BLaER1 (cell line): Measurements from ENCODE around the gene PARP3.

Experiments
- H3K27ac ChIP-seq: shearing (Covaris generic); formaldehyde crosslinking; 2 replicates; pipeline ENCODE4 v1.8.1; 2022
- H3K27me3 ChIP-seq: shearing (Covaris generic); formaldehyde crosslinking; 2 replicates; pipeline ENCODE4 v1.8.1; 2022
- H3K36me3 ChIP-seq: shearing (Covaris generic); formaldehyde crosslinking; 2 replicates; pipeline ENCODE4 v1.8.1; 2022
- H3K4me1 ChIP-seq: shearing (Covaris generic); formaldehyde crosslinking; 2 replicates; pipeline ENCODE4 v1.8.1; 2022
- H3K4me2 ChIP-seq: shearing (Covaris generic); formaldehyde crosslinking; 2 replicates; pipeline ENCODE4 v1.8.1; 2022
- H3K4me3 ChIP-seq: shearing (Covaris generic); formaldehyde crosslinking; 2 replicates; pipeline ENCODE4 v1.8.1; 2022
- H3K9ac ChIP-seq: shearing (Covaris generic); formaldehyde crosslinking; 2 replicates; pipeline ENCODE4 v1.8.1; 2022
- H3K9me3 ChIP-seq: shearing (Covaris generic); formaldehyde crosslinking; 2 replicates; pipeline ENCODE4 v1.8.1; 2022
- H4K20me1 ChIP-seq: shearing (Covaris generic); formaldehyde crosslinking; 2 replicates; pipeline ENCODE4 v1.8.1; 2022
- Cebpa-rat ChIP-seq: shearing (Covaris generic); IDR thresholded peaks from 2 replicates; pipeline ENCODE4 v1.8.1; 2022

PARP3 gene

DNA sequence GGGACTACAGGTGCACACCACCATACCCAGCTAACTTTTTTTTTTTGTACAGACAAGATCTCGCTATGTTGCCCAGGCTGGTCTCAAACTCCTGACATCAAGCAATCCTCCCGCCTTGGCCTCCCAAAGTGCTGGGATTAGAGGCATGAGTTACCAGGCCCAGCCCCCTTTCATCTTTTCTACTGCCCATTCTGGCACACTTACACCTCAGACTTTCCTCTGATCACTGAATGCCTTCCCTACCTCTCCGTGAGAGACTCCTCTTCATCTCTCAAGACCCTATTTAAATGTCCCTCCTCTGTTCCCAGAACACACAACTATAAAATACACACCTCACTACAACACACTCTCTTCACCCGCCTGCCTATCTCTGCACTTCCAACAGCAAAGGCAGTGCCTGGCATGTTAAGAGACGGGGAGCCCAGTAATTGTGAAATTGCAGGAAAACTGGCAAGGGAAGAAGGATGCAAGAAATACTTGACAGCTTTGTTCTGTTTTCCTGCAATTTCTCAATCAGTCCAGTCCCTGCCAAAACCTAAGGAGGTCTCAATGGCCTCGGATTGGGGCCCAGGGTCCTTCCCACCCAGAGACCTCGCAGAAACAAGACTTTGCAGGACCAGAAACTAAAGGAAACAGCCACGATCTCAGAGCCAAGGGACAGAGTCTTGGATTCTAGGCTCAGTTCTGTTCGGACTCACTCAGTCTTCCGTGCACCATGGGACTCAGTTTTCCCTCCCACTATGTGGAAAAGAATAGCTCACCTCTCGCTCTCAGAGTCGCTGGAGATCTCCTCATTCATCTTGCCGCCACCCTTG is 1.3 kb upstream of the PARP3 start:
- Histone ChIP-seq H3K9ac (peak overlapping the region; percentile 90), H3K4me2 (peak overlapping the region; percentile 77), H3K4me3 (peak overlapping the region; percentile 87), H3K27ac (peak overlapping the region; percentile 84), H3K4me1 (peaks cover 55% of the 10 kb centered on the region), H3K27me3 (no peaks in the 10 kb centered on the region), H4K20me1 (peaks cover 48% of the 10 kb centered on the region), H3K36me3 (peaks cover 36% of the 10 kb centered on the region), H3K9me3 (no peaks in the 10 kb centered on the region)
- TF ChIP-seq Cebpa-rat: no peak

DNA sequence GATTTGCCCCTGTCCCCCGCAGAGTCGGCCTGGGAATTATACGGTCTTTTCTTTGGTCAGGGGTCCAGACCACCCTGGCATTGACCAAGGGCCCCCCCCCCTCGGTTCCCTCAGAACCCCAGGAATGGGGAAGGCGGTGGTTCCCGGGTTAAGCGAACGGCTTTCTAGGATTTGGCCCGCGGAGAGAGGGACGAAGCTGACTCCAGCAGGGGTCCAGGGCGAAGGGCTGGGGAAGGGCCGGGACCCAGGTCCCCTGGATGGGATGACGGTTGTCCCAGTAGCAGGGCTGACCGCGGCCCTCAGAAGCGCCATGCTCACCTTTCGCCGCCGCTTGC is 733 bp upstream of the PARP3 start:
- H3K4me1 ChIP-seq: peaks cover 55% of the 10 kb centered on the region
- peak overlapping the region; percentile 87 for H3K4me3 ChIP-seq
- H3K4me2 ChIP-seq: peak overlapping the region; percentile 77
- no peak for TF ChIP-seq Cebpa-rat
- peaks cover 30% of the 10 kb centered on the region for H3K36me3 ChIP-seq
- H3K27me3 ChIP-seq: no peaks in the 10 kb centered on the region
- H3K9ac ChIP-seq: peak overlapping the region; percentile 90
- peaks cover 43% of the 10 kb centered on the region for H4K20me1 ChIP-seq
- H3K9me3 ChIP-seq: no peaks in the 10 kb centered on the region
- H3K27ac ChIP-seq: peak overlapping the region; percentile 84

DNA sequence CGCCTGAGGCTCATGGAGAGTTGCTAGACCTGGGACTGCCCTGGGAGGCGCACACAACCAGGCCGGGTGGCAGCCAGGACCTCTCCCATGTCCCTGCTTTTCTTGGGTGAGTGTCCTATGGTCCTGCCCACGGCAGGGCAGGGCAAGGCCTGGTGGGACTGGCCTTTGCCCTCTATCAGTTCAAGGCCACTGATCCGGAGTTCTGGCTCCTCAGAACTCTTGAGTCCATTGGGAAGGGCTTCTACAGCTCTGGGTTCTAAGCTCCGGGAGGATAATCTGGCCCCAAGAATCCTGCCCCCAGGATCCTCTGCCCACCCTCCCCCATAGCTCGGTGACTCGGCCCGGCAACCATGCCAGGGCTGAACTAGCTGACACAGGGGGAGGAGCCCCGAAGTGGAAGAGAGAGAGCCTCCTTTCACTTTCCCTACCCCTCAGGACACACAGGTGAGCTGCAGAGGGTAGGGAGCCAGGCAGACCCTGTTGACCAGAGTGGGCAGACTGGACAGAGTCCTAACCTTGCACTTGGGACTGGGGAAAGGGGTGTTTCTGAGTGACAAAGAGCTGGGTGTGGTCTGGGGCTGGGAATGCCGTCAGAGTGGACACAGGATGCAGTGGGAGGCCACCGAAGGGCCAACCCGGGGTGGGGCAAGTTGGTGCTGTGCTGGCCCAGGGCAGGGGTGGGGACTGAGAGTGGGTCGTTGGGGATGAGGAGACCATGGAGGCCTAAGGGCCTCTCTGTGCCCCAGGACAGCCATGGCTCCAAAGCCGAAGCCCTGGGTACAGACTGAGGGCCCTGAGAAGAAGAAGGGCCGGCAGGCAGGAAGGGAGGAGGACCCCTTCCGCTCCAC is 664 bp downstream of the PARP3 start:
- H3K27me3 ChIP-seq: no peaks in the 10 kb centered on the region

DNA sequence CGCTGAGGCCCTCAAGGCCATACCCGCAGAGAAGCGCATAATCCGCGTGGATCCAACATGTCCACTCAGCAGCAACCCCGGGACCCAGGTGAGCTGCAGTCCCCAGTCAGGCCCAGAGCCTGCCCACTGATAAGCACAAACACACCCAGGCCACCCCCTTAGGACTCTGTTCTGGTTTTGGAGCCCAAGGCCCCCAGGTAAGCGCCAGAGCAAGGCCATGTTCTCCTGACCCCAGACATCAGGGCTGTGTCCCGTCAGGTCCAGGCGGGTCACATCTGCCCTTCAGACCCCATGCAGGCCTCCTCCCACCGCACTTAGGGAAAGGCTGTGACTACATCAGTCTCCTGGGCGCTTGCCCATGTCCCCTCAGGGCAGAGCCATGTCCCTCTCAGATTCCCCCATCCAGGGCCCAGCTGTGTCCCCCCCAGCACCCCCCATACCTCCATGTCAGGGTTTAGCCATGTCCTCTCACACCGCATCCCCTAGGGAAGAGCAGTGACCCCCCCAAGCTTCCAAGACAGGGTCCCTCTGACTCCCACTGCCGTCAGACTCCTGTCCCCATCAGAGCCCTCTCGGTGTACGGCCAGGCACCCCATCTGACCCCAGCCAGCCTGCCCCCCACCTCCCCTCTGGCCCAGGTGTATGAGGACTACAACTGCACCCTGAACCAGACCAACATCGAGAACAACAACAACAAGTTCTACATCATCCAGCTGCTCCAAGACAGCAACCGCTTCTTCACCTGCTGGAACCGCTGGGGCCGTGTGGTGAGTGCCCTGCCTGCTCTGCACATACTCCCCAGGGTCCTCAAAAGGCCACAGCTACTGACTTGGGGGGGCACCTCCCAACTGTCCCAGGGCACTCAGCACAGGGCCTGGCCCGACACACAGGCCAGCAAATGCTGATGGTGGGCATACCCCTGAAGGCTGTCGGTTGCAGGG is 1.6 kb downstream of the PARP3 start:
- Histone ChIP-seq H3K4me3 (no peak overlapping the region), H3K9ac (peak overlapping the region; percentile 88), H3K4me1 (peaks cover 52% of the 10 kb centered on the region), H3K27ac (peak overlapping the region; percentile 93; the same call in 1 of the 2 replicates), H3K36me3 (peaks cover 7% of the 10 kb centered on the region), H3K27me3 (no peaks in the 10 kb centered on the region), H3K4me2 (peak overlapping the region; percentile 98), H4K20me1 (peaks cover 23% of the 10 kb centered on the region), H3K9me3 (no peaks in the 10 kb centered on the region)
- TF ChIP-seq Cebpa-rat: no peak

More for the DNA sequence above, 664 bp downstream of the PARP3 start:
- Histone ChIP-seq H3K9me3 (no peaks in the 10 kb centered on the region), H3K4me1 (peaks cover 55% of the 10 kb centered on the region), H3K4me3 (peak overlapping the region; percentile 67), H3K9ac (peak overlapping the region; percentile 88), H4K20me1 (peaks cover 31% of the 10 kb centered on the region), H3K4me2 (peak overlapping the region; percentile 98), H3K27ac (peak overlapping the region; percentile 93), H3K36me3 (peaks cover 16% of the 10 kb centered on the region)
- no peak for TF ChIP-seq Cebpa-rat

DNA sequence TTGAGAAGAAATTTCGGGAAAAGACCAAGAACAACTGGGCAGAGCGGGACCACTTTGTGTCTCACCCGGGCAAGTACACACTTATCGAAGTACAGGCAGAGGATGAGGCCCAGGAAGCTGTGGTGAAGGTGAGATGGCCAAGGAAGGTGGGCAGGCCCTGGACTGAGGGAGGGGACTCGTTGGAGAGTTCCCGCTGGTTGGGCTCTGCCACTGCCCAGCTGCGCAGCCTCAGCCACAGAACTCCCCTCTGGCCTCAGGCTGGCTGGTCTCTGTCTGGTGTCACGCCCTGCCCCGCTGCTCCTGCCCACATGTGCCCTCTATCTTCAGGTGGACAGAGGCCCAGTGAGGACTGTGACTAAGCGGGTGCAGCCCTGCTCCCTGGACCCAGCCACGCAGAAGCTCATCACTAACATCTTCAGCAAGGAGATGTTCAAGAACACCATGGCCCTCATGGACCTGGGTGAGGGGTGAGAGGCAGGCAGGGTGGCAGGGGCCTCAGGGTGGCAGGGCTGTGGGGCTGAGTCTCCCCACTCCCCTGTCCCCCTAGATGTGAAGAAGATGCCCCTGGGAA is 2.4 kb downstream of the PARP3 start:
- Histone ChIP-seq H3K27me3 (no peaks in the 10 kb centered on the region), H3K36me3 (no peaks in the 10 kb centered on the region), H3K27ac (no peak overlapping the region), H4K20me1 (peaks cover 14% of the 10 kb centered on the region), H3K4me2 (no peak overlapping the region), H3K4me3 (no peak overlapping the region), H3K9ac (no peak overlapping the region), H3K4me1 (peaks cover 43% of the 10 kb centered on the region), H3K9me3 (no peaks in the 10 kb centered on the region)
- no peak for TF ChIP-seq Cebpa-rat

DNA sequence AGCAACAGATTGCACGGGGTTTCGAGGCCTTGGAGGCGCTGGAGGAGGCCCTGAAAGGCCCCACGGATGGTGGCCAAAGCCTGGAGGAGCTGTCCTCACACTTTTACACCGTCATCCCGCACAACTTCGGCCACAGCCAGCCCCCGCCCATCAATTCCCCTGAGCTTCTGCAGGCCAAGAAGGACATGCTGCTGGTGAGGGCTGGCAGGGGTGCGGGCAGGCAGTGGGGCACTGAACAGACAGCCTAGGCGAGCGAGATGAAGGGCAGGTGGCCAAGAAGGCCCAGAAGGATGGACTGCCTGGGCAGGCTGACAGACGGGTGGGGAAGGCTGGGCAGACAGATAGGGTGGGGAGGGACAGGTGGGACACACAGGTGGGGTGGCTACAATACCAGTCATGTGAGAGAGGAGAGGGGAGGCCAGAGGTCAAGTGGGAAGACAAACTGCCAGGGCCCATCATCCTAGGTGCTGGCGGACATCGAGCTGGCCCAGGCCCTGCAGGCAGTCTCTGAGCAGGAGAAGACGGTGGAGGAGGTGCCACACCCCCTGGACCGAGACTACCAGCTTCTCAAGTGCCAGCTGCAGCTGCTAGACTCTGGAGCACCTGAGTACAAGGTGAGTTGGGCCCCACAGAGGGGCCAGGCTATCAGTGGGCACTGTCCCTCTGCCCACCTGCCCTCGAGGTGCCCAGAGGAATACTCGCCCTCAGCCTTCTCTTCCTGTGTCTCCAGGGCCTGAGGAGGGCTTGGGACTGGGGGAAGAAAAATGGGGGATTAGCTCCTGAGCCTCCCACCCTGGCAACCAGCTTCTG is 3.1 kb downstream of the PARP3 start:
- Histone ChIP-seq H3K9ac (no peak overlapping the region), H3K9me3 (no peaks in the 10 kb centered on the region), H3K36me3 (no peaks in the 10 kb centered on the region), H3K4me1 (peaks cover 36% of the 10 kb centered on the region), H3K4me3 (no peak overlapping the region), H4K20me1 (peaks cover 7% of the 10 kb centered on the region), H3K27me3 (no peaks in the 10 kb centered on the region), H3K27ac (no peak overlapping the region), H3K4me2 (no peak overlapping the region)
- no peak for TF ChIP-seq Cebpa-rat

DNA sequence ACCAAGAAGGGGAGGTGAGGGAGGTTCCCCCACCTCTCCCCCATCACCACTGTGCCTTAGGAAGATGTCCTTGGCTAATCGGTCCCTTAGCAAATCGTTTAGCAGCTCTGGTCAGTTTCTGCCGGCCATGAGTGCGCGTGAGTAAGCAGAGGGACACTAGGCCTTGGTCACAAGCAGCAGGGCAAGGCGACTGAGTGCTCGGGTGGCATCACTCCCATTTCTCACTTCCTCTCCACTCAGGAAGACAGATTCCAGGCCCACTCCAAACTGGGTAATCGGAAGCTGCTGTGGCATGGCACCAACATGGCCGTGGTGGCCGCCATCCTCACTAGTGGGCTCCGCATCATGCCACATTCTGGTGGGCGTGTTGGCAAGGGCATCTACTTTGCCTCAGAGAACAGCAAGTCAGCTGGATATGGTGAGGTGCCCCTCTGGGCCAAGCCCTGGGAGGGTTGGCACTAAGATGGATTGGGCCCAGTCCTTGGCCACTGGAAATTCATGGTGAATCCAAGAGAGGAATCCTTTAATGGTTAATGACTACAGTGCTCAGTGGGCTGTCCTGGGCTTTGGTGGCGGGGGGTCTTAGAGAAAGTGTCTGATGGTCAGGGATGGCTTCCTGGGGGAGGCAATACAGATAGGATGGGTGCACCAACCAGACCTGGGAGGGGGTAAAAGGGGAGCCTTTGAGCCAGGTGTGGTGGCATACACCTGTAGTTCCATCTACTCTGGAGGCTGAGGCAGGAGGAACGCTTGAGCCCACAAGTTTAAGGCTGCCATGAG is 4.0 kb downstream of the PARP3 start:
- no peak overlapping the region for H3K4me3 ChIP-seq
- no peak overlapping the region for H3K27ac ChIP-seq
- no peaks in the 10 kb centered on the region for H3K9me3 ChIP-seq
- H3K36me3 ChIP-seq: no peaks in the 10 kb centered on the region
- no peak overlapping the region for H3K4me2 ChIP-seq
- no peaks in the 10 kb centered on the region for H3K27me3 ChIP-seq
- H3K4me1 ChIP-seq: peaks cover 28% of the 10 kb centered on the region
- no peak for TF ChIP-seq Cebpa-rat
- no peak overlapping the region for H3K9ac ChIP-seq
- H4K20me1 ChIP-seq: no peaks in the 10 kb centered on the region; the same call in 1 of the 2 replicates

DNA sequence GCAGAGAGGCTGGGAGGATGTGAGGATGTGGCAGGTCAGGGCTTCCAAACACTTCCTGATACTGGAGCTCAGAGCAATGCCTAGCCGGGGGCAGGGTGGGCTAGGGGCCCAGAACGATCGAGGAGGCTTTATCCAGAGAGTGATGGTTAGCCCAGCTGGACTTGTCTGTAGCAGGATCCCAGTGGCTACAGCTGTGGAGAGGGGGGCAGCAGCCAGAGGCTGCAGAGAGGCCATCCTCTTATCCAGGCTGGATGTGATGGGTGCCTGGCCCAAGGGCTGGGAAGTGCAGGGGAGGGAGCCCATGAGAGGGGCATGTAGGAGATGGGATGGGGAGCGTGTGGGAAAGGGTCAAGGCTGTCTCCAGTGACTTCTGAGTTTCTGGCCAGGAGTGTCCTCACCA is 4.6 kb downstream of the PARP3 start:
- H3K9me3 ChIP-seq: no peaks in the 10 kb centered on the region
- H3K9ac ChIP-seq: no peak overlapping the region
- H4K20me1 ChIP-seq: no peaks in the 10 kb centered on the region
- H3K27me3 ChIP-seq: no peaks in the 10 kb centered on the region
- TF ChIP-seq Cebpa-rat: no peak
- H3K4me1 ChIP-seq: peaks cover 25% of the 10 kb centered on the region
- H3K4me3 ChIP-seq: no peak overlapping the region
- H3K36me3 ChIP-seq: no peaks in the 10 kb centered on the region
- no peak overlapping the region for H3K4me2 ChIP-seq
- H3K27ac ChIP-seq: no peak overlapping the region
